Right atrium auricular region (tissue), 2 donors: ENCODE measurements around the gene ROBO2. TPM values are rescaled to one million over a fixed set of nuclear protein-coding genes. Genes with fewer than 3 reads are reported as not detected.

Experiments used
- DNase-seq: peaks from one replicate; pipeline ENCODE4 v3.0.0-alpha.2; 2019; ENCODE audit warnings: low spot score
- H3K27ac ChIP-seq, 2 donors: fragments of 200-600 bp; sonication (generic); 1 replicate in 1 of 2; 2 replicates in 1 of 2; pipeline ENCODE4 v1.5.1; 2016 to 2019
- H3K27me3 ChIP-seq, 2 donors: fragments of 200-600 bp; sonication (generic); one replicate each; pipeline versions ENCODE4 v1.5.1 to v1.6.0; 2017 to 2019
- H3K36me3 ChIP-seq: fragments of 200-600 bp; sonication (generic); one replicate; pipeline ENCODE4 v1.5.1; 2016
- H3K4me1 ChIP-seq, 2 donors: fragments of 200-600 bp; sonication (generic); one replicate each; pipeline versions ENCODE4 v1.5.1 to v1.6.0; 2017 to 2019
- H3K4me3 ChIP-seq, 2 donors: fragments of 200-600 bp; sonication (generic); 1 replicate in 1 of 2; 2 replicates in 1 of 2; pipeline ENCODE4 v1.5.1; 2017 to 2019; ENCODE audit warnings: mild to moderate bottlenecking in 1 of 2, moderate library complexity in 1 of 2
- H3K9me3 ChIP-seq, 2 donors: fragments of 200-600 bp; sonication (generic); one replicate each; pipeline ENCODE4 v1.5.1; 2019
- CTCF ChIP-seq, 2 donors: fragments of 200-600 bp; sonication (generic); IDR thresholded peaks; one replicate each; pipeline ENCODE4 v1.5.1; 2019; ENCODE audit warnings: antibody characterized with exemption in 2 of 2
- total RNA-seq, 2 donors: library from RNA; depleted of rRNA; stranded (reverse); fragments of >200 nt; gene quantifications; one replicate each; pipeline ENCODE4 v1.1.0, GENCODE V29; 2016

Gene ROBO2
- total RNA-seq, 2 donors from 2014 or later: 2.5 TPM; not detected in 1

- no peaks in the 10 kb centered on the region for H3K36me3 ChIP-seq
- H3K27me3 ChIP-seq: no peaks in the 10 kb centered on the region
- H3K27ac ChIP-seq: no peak overlapping the region
- TF ChIP-seq CTCF (IDR thresholded peaks at IDR 0.05): no peak
- no peaks in the 10 kb centered on the region for H3K4me1 ChIP-seq
- no peak overlapping the region for H3K4me3 ChIP-seq
- DNase-seq: no peak
- H3K9me3 ChIP-seq: peaks cover 0 to 7% of the 10 kb centered on the region in 2 donors
Observed at GRCh38 chr3:77655396-77655795, 615.5 kb downstream of the ROBO2 start.

- no peak for TF ChIP-seq CTCF (IDR thresholded peaks at IDR 0.05)
- no peak overlapping the region for H3K27ac ChIP-seq
- no peak overlapping the region for H3K4me3 ChIP-seq
- no peaks in the 10 kb centered on the region for H3K27me3 ChIP-seq
- no peak for DNase-seq
- no peaks in the 10 kb centered on the region for H3K36me3 ChIP-seq
- H3K9me3 ChIP-seq: peaks cover 0 to 7% of the 10 kb centered on the region in 2 donors
- no peaks in the 10 kb centered on the region for H3K4me1 ChIP-seq
Observed at GRCh38 chr3:77660718-77661117, 620.8 kb downstream of the ROBO2 start.

- H3K27ac ChIP-seq: no peak overlapping the region
- no peaks in the 10 kb centered on the region for H3K36me3 ChIP-seq
- no peaks in the 10 kb centered on the region for H3K9me3 ChIP-seq
- no peak for DNase-seq
- H3K27me3 ChIP-seq: no peaks in the 10 kb centered on the region
- TF ChIP-seq CTCF (IDR thresholded peaks at IDR 0.05): no peak
- no peak overlapping the region for H3K4me3 ChIP-seq
- no peaks in the 10 kb centered on the region for H3K4me1 ChIP-seq
Observed at GRCh38 chr3:77667901-77668300, 628.0 kb downstream of the ROBO2 start.

- no peak for DNase-seq
- no peak for TF ChIP-seq CTCF (IDR thresholded peaks at IDR 0.05)
- no peaks in the 10 kb centered on the region for H3K36me3 ChIP-seq
- H3K27ac ChIP-seq: no peak overlapping the region
- no peaks in the 10 kb centered on the region for H3K4me1 ChIP-seq
- H3K9me3 ChIP-seq: no peaks in the 10 kb centered on the region
- no peak overlapping the region for H3K4me3 ChIP-seq
- H3K27me3 ChIP-seq: no peaks in the 10 kb centered on the region
Observed at GRCh38 chr3:77668376-77668775, 628.5 kb downstream of the ROBO2 start.

- no peak overlapping the region for H3K27ac ChIP-seq
- H3K27me3 ChIP-seq: no peaks in the 10 kb centered on the region
- no peak for DNase-seq
- no peaks in the 10 kb centered on the region for H3K4me1 ChIP-seq
- no peaks in the 10 kb centered on the region for H3K9me3 ChIP-seq
- no peak overlapping the region for H3K4me3 ChIP-seq
- H3K36me3 ChIP-seq: no peaks in the 10 kb centered on the region
- TF ChIP-seq CTCF (IDR thresholded peaks at IDR 0.05): no peak
Observed at GRCh38 chr3:77672016-77672415, 632.1 kb downstream of the ROBO2 start.

- DNase-seq: no peak
- no peak for TF ChIP-seq CTCF (IDR thresholded peaks at IDR 0.05)
- peaks cover 8 to 23% of the 10 kb centered on the region in 2 donors for H3K9me3 ChIP-seq
- H3K36me3 ChIP-seq: no peaks in the 10 kb centered on the region
- H3K27me3 ChIP-seq: no peaks in the 10 kb centered on the region
- no peak overlapping the region for H3K4me3 ChIP-seq
- no peaks in the 10 kb centered on the region for H3K4me1 ChIP-seq
- H3K27ac ChIP-seq: no peak overlapping the region
Observed at GRCh38 chr3:77682162-77682561, 642.3 kb downstream of the ROBO2 start.
